ENCODE measurements around the gene HECTD3.

- no peak for TF ChIP-seq CTCF (optimal IDR thresholded peaks at IDR 0.05 in 1 of 3, IDR thresholded peaks at IDR 0.05 in 1 of 3, conservative IDR thresholded peaks at IDR 0.05 in 1 of 3; ENCODE audit: extremely low read depth in 1 of 3, insufficient read depth in 2 of 3, low read length in 3 of 3)
- TF ChIP-seq EZH2 (IDR thresholded peaks at IDR 0.05; ENCODE audit: low read length): no peak
These were observed 914 bp upstream of the HECTD3 start, which contains the start of gene UROD for GRCh38 chr1:45011837-45012638.

Data from keratinocyte (primary cell).